GM12865 (cell line): ENCODE measurements around the gene ADAMTS18.

Source experiments
- DNase-seq: peaks from one replicate; pipeline ENCODE4 v3.0.0; 2010; ENCODE audit warnings: low read depth
- H3K4me3 ChIP-seq: 2 replicates; pipeline ENCODE4 v1.5.1; 2011; ENCODE audit warnings: mild to moderate bottlenecking, low read depth, low read length, control low read depth
- CTCF ChIP-seq: IDR thresholded peaks from 2 replicates; pipeline ENCODE4 v1.5.1; 2011; ENCODE audit warnings: low read length, control low read depth, low read depth, inconsistent platforms; ENCODE audit not compliant: insufficient read depth; ENCODE audit errors: missing control alignments

Gene ADAMTS18

GRCh38 chr16:77332792-77333191 lies 102.0 kb downstream of the ADAMTS18 start:
- no peak for DNase-seq
- H3K4me3 ChIP-seq = no peak overlapping the region
- no peak for TF ChIP-seq CTCF

GRCh38 chr16:77331802-77332586 lies 102.8 kb downstream of the ADAMTS18 start:
- TF ChIP-seq CTCF = no peak
- H3K4me3 ChIP-seq = no peak overlapping the region
- no peak for DNase-seq

- DNase-seq = no peak
- no peak for TF ChIP-seq CTCF
Observed at GRCh38 chr16:77331043-77331442, 103.8 kb downstream of the ADAMTS18 start.

GRCh38 chr16:77330332-77331042 lies 104.3 kb downstream of the ADAMTS18 start:
- DNase-seq = no peak
- TF ChIP-seq CTCF = no peak
- H3K4me3 ChIP-seq = no peak overlapping the region

More at GRCh38 chr16:77331043-77331442, 103.8 kb downstream of the ADAMTS18 start:
- no peak overlapping the region for H3K4me3 ChIP-seq

GRCh38 chr16:77328768-77329167 lies 106.1 kb downstream of the ADAMTS18 start:
- no peak for DNase-seq
- no peak for TF ChIP-seq CTCF

GRCh38 chr16:77328274-77328673 lies 106.6 kb downstream of the ADAMTS18 start:
- TF ChIP-seq CTCF = no peak
- no peak overlapping the region for H3K4me3 ChIP-seq
- DNase-seq = no peak

More at GRCh38 chr16:77328768-77329167, 106.1 kb downstream of the ADAMTS18 start:
- no peak overlapping the region for H3K4me3 ChIP-seq
